ENCODE data around the gene GNG13.
"Not testable (repeated sequence)": the region's sequence is repeated elsewhere in the genome, so short reads cannot be mapped to it uniquely, and the experiment has no call there.

Gene GNG13

DNA sequence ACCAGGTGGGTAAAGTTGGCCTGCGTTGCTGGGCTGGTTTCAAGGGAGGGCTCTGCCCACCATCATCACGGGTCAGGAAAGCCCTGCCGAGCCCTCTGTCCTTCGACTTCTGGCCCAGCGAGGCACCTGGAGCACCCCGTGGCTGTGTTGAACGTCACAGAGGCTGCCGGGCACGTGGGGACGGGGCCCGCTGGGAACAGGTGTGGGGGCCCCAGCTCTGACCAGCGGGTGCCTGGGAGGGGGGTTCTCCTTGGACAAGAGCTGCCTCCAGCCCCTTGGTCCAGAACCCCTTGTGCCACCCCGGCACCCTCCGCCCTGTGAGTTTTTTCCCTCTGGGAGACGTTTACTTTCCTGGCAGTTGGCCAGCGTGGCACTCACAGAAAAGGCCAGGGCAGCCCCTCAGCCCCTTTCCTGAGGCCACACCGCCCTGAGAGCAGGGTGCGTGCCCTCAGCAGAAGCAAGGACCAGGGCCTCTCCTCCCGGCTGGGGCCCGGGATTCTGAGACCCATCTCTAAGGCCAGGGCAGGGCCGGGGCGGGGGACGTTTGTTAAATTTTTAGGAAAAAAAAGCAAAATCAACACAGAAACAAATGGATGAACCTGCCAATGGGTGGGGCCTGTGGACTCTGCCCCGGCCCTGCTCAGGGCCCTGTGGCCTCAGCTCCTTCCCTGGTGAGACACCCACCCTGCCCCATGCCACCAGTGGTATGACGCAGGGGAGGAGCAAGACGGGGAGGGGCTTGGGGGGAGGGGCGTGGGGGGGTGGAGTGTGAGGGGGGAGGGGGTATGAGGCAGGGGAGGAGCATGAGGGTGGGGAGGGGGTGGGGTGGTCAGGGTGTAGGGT, 31.3 kb upstream of the GNG13 start:
- no peak for DNase-seq (ENCODE audit: low read depth in 2 of 2)

DNA sequence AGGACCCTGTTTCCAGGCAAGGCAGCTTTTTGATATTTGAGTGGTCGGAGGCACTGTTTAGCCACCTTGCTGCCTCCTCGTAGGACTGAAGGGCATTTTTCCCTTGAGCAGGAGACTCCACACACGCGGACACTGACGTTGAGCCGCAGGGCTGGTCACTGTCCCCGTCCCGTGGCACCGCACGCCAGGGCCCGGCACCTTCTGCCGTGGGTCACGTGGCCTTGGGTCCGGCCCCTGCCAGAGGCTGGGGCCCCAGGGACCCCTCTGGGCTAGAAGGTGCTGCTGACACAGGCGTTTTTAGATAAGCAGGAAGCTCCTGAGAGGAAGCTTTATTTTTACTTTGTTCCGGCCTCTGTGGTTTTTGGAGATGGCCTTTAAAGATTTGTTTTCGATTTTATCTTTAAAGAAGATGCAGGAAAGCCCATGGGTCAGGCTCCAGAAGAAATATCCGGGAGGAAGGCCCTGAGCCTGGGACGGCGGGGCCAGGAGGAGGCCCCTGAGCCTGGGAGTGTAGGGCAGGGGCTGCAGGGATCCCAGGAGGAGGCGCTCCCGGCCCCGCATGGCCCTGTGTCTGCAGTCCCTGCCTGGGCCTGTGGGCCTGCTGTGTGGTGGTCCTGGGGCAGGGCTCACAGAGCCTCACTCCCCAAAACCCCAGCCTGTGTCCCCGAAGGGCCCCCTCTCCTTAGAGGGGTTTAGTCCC, 30.5 kb upstream of the GNG13 start:
- no peak for DNase-seq (ENCODE audit: low read depth in 2 of 2)

DNA sequence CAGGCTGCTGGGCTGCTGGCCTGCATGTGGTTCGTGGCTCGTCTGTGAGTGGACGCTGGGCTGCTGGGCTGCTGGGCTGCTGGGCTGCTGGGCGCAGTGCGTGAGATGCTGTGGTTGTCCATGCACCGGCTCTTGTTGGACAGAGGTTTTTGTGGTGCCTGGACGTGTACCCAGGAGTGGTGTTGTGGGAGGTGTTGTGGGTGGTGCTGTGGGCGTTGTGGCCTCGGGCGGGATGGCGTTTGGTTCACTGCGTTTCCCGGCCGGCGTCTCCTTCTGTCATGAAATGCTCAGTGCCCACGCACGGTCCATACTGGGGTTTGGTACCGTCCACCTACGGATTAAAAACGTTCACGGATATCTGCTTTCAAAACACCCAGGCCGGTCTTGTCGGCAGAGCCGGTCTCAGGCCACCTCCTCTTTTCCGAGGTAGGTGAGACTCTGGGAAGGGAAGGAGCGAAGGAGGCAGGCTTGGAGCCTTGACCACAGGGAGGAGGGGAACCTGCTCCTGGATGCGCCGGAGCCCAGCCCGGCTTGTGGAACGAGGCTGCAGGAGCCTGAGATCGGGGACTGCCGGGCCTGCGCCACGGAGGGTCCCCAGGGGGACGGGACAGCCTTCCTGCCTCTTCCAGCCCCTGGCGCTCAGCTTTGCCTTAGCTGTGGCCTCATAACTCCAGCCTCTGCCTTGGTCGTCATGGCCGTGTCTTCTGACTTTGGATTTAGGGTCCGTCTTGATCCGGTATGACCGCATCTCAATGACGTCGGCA, 29.8 kb upstream of the GNG13 start:
- no peak for DNase-seq (ENCODE audit: low read depth in 2 of 2)

DNA sequence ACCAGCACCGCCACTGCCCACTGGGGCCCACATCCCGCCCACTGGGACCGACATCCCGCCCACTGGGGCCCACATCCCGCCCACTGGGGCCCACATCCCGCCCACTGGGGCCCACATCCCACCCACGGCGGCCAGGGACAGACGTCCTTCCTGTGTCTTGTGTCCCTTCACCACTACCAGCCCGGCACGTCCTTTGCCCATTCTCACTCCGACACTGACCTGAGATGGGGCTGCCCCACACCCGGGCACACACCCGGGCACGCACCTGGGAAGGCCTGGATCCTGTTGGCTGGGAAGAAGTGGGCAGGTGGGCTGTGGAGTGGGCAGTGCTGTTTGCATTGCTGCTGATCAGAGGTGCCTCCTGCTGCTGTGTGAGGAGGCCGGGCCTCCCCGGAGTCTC, 28.4 kb upstream of the GNG13 start:
- DNase-seq (ENCODE audit: low read depth in 2 of 2) = no peak

DNA sequence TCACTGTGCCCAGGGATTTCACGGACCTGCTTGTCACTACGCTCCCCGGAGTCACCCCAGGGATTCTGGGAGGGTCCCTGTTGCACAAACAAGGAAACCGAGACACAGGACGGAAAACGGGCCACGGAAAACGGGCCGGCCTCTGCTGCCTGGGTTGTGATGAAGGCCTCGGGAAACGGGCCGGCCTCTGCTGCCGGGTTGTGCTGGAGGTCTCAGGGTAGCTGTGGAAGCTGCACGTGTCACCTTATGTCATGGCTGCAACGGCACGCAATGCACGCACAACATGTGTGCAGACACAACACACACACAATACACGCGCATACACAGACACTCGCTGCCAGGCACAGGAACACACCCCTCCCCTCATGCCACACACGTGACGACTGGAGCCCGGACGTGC, 27.0 kb upstream of the GNG13 start:
- DNase-seq (ENCODE audit: low read depth in 2 of 2) = no peak

DNA sequence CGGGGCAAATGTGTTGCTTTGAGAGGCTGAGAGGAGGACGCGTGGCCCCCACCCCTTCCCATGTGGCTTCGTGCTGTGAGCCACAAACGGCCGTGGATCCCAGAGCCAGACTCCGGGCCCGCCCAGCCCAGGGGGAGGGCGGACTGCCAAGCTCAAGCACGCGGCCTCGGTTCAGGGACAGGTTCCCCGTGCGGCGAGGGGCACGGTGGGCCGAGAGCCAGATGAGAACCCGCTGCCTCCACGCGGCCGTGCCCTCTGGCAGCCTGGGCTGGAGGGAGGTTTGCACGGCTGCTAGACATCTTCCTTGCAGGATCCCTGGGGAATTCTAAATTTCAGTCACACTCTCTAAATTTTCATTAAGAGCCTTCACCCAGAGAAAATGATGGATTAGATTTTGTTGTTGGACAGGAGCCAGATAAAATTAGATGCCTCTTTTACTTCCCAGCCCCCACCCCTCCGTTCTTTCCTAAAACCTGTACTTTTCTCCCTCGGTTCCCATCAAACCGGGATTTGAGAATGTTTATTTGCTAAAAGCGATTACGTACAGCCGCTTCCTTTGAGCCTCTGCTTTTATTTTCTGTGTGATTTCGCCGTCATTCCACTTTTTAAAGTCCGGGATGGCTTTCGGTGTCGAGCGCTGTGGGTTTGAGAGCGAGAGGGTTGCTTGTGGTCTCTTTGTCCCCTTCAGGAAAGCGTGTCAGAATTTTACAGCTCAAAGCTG, 25.0 kb upstream of the GNG13 start:
- no peak for DNase-seq (ENCODE audit: low read depth in 2 of 2)

DNA sequence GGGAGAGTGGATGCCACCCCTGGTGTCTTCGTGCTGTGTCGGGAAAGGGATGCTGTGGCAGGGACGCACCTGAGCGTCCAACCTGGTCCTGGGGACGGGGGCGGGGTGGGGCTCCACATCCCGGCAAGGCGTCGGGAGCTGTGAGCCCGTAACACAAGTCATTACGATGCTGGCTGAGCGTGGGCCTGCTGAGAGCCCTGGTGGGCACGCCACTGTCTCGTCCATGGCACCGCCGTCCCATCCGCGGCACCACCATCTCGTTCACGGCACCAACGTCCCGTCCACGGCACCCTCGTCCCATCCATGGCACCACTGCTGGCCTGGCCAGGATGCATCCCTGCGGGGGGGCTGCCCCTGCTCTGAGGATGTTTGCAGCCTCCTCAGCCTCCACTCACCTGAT, 24.1 kb upstream of the GNG13 start:
- DNase-seq (ENCODE audit: low read depth in 2 of 2) = no peak

DNA sequence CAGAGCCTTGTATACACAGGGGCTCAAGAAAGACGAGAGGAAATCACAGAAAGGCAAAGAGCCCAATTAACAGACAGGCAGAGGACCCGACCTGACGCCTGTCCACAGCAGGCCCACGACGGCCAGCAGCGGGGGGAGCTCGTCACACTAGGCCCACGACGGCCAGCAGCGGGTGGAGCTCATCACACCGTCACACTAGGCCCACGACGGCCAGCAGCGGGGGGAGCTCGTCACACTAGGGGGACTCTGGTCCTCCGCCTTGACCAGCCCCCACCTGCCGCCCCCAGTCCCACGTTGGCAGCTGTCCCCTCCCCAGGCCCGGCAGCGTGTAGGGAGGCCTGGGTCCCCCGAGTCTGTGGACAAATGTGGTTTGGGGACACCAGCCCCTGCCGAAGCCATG, 23.7 kb upstream of the GNG13 start:
- DNase-seq (ENCODE audit: low read depth in 2 of 2) = no peak

DNA sequence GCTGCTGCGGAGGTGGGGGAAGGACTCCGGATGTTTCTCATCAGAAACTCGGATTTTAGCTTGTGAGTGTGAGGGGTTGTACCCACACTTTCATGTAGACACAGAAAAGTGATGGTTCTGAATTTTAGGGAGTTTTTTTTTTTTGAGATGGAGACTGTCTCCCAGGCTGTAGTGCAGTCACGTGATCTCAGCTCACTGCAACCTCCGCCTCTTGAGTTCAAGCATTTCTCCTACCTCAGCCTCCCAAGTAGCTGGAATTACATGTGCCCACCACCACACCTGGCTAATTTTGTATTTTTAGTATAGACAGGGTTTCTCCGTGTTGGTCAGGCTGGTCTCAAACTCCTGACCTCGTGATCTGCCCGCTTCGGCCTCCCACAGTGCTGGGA, 22.4 kb upstream of the GNG13 start:
- no peak for DNase-seq (ENCODE audit: low read depth in 2 of 2)

DNA sequence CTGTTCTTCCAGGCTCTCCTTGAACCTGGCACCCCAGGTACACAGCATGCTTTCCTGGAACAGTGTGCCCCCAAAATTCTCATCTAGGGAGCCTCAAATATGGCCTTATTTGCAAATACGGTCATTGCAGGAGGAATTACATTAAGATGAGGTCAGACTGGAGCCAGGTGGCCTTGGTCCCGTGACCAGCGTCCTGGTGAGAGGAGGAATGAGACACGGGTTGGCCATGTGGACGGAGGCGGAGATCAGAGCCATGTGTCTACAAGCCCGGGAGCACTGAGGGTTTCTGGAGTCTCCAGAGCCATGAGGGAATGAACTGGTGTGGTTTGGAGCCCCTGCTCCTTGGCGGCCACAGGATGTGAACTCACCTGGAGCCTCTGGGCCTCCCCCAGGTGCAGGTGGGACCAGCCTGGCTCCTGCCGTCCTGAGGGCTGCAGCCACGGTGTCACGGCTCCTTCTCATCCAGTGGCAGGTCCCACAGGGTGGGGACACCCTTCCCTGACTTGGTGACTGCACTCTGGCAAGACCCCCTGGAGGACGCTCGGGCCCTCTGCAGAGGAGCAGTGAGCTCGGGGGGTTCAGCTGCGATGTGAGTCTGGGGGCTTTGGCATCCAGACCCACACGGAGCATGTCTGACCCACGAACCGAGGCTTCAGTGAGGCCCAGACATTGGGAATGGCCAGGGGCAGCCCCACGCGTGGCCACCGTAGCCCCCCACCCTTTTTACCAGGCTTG, 21.8 kb upstream of the GNG13 start:
- no peak for DNase-seq (ENCODE audit: low read depth in 2 of 2)

DNA sequence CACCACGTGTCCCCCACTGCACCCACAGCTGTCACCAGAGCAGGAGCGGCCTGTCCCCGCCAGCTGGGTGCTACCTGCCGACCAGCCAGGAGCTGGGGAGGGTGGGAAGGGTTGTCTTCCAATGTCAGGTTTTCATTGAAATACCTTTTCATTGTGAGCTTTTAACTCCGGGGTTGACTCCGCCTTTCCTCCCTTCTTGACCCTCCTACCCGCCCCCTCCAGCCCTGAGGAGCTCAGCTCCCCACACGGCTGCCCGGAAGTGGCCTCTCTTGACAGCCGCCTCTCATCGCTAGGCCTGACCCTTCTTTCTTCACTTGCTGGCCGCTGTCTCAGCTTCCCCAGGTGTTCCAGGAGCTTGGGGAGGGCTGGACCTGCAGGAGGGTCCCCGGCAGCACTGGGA, 21.2 kb upstream of the GNG13 start:
- DNase-seq (ENCODE audit: low read depth in 2 of 2) = no peak

DNA sequence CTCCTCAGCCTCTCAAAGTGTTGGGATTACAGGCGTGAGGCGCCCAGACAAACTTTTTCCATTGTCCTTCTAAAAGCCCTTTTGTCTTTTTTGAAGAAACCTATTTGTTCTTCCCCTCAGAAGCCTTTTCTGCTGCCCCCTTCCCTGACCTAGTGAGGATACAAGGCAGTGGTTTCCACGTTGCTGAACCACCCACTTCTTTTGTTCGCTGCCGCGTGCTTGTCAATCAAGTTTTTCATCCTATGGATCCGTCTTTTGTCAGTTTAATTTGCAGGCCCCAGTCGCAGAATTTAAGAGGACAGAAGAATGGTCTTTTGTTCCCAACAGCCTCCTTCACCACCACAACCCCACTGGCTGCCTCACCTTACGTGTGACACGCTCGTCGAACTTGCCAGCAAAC, 20.2 kb upstream of the GNG13 start:
- no peak for DNase-seq (ENCODE audit: low read depth in 2 of 2)

DNA sequence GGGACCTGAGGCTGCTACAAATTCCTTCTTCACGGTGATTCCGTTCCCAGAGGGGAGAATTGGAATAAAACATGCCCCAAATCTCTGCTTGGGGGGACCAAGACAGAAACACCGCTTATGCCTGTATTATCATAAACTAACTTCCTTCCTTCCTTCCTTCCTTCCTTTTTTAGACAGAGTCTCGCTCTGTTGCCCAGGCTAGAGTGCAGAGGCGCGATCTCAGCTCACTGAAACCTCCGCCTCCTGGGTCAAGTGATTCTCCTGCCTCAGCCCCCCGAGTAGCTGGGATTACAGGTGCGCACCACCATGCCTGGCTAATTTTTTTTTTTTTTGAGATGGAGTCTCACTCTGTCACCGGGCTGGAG, 19.5 kb upstream of the GNG13 start:
- not testable (repeated sequence) for DNase-seq (ENCODE audit: low read depth in 2 of 2)

DNA sequence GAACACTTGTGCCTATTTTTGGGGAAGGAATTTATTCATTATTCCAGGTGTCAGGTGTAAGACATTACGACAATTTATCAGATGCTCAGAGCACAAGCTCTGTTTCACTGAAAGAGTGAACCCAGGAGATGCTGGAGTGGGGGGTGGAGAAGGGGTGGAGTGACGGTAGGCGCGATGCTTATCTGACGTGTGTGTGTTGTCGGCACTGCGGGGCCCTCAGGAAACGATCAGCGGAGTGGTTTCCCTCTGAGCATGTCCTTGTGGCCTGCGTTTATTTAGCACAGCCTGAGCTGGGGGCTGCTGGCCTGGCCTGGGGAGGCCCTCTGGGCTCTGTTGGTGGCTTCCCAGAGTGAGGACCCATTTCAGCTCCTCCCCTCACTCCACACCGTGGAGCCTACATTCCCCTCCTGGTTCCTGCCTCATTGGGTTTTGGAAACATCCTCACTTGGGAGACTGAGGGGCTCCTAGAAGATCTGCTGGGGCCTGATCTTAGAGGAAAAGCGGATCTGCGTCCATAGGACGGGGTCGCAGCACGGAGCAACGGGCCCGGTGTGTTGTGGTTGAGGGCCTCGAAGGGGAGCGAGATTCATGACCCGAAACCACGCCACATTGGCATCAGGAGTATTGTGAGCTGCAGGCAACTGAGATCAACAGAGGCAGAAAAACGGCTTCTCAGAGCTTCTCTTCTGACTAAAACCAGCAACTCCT, 19.0 kb upstream of the GNG13 start:
- DNase-seq (ENCODE audit: low read depth in 2 of 2) = no peak

DNA sequence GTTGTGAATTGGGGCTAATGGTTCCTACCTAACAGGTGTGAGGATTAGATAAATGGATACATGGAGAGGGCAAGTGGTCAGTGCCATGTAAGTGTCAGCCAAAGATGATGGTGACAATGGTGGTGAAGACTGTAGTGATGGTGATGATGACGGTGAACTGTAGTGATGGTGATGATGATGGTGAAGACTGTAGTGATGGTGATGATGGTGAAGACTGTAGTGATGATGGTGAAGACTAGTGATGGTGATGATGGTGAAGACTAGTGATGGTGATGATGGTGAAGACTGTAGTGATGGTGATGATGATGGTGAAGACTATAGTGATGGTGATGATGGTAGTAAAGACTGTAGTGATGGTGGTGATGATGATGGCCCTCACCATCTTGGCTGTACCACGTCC, 18.1 kb upstream of the GNG13 start:
- DNase-seq (ENCODE audit: low read depth in 2 of 2) = no peak

DNA sequence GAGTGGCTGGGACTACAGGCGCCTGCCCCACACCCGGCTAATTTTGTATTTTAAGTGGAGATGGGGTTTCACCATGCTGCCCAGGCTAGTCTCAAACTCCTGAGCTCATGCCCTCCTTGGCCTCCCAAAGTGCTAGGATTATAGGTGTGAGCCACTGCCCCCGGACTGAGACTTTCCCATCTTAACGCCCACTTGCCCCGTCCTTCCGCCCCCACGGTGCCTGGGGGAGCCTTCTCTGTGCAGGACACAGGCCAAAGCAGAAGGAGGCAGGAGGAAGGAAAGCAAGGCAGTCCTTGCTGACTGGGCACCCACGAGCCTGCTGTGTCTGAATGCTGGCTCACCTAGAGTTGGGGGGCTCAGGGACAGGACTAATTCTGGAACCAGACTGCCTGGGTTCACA, 17.6 kb upstream of the GNG13 start:
- DNase-seq (ENCODE audit: low read depth in 2 of 2) = no peak

DNA sequence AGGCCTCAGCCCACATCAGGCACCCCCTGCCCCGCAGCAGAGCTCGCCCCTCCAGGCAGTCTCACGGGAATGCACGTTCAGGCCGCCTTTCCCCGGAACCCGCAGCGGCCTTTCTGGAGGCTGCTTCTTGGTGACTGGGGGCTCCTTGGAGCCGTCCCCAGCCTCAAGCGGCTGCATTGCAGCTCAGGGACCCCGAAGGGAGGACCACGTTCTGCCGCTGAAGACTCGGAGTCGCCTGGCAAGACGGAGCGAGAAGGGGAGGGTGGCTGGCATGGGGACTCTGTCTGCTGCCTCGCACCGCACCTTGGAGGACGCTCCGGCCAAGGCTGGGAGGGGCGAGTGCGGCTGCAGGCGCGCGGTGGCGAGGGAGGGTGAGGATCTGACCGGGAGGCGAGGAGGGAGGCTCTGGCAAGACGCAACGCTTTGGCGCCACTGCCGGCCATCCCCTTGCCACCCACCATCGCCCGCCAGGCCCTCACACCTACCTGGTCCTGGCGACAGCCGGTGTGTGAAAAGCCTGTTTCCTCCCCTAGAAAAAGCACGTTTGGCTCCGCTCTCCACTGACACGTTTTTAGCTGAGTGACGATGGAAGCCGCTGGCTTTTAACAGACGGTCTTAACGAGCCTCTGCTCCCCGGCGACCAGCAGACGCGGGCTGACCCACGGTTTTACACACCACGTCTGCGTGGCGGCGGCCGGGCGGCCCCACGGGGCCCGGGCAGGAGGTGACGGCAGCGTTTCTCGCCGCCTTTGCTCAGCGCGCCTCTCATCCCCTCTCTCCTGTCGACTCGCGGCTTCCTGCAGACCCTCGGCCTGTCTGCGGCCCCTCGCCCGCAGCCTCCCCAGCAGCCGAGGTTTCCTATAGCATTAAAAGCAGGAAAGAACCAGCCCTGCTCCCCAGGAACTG, 16.7 kb upstream of the GNG13 start:
- no peak for DNase-seq (ENCODE audit: low read depth in 2 of 2)

DNA sequence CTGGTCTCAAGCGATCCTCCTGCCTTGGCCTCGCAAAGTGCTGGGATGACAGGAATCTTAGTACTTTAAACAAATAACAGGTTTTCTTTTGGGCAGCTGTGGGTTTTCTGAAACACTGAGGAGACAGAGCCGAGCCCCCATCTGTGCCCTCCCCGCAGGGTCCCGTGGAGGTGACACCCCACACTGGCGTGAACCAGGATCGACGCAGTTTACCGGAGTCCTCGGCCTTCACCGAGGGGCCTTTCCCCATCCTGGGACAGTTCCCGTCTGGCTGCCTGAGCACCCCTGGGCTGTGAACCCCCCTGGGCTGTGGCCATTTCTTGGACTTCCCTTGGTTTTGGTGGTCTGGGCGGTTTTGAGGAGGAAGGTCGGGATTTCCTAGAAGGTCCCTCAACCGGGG, 15.3 kb upstream of the GNG13 start:
- DNase-seq (ENCODE audit: low read depth in 2 of 2) = no peak

DNA sequence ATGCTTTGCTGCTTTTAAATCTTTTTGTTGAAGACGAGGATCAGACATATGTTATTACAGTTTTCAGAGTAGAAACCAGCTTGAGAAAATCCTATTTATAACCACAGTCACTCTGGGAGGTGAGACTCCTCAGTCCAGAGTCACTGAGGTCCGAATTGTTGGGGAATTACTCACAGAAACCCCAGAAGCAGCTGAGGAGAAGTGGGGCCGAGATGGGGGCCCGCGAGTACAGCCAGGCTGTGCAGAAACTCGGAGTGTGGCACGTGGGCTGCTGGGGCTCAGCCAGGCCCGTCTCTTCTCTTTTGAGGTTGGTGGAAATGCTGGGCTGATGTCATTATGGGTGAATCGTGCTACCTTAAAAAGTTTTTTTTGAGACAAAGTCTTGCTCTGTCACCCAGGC, 14.4 kb upstream of the GNG13 start:
- DNase-seq (ENCODE audit: low read depth in 2 of 2) = no peak

DNA sequence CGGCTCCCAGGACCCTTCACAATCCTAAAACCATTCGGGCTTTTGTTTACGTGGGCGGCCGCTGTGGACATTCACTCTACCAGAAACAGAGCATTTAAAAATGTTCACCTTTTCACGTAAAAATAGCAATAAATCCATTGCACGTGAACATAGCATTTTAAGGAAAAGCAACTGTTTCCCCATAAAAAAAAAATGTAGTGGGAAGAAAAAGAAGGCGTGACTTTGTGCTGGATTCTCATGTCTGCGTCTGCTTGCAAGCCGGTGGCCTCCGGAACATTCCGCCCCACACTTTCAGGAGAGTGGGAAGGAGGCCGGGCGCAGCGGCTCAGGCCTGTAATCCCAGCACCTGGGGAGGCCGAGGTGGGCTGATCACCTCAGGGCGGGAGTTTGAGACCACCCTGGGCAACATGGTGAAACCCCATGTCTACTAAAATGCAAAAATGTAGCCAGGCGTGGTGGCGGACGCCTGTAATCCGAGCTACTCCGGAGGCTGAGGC, 13.4 kb upstream of the GNG13 start:
- DNase-seq (ENCODE audit: low read depth in 2 of 2) = no peak
